Trophoblast cell (in vitro differentiated cells and primary cell): Measurements from ENCODE around the gene KRTAP10-12.

Source experiments
- DNase-seq, 2 donors: peaks; one replicate each; pipeline ENCODE4 v3.0.0-alpha.2; 2016
- H2AFZ ChIP-seq: 2 replicates; pipeline ENCODE4 v1.6.1; 2013; ENCODE audit warnings: low read length, moderate library complexity, mild to moderate bottlenecking; ENCODE audit not compliant: insufficient read depth, poor library complexity
- H2AK5ac ChIP-seq: 2 replicates; pipeline ENCODE4 v1.6.1; 2013; ENCODE audit warnings: mild to moderate bottlenecking, low read length
- H2BK120ac ChIP-seq: 2 replicates; pipeline ENCODE4 v1.6.1; 2013; ENCODE audit warnings: low read length, mild to moderate bottlenecking, moderate library complexity; ENCODE audit not compliant: insufficient read depth, poor library complexity
- H2BK12ac ChIP-seq: 2 replicates; pipeline ENCODE4 v1.6.1; 2013; ENCODE audit warnings: mild to moderate bottlenecking, low read length, moderate library complexity
- H2BK5ac ChIP-seq: 2 replicates; pipeline ENCODE4 v1.6.1; 2013; ENCODE audit warnings: low read length, low read depth, moderate library complexity, mild to moderate bottlenecking; ENCODE audit not compliant: poor library complexity
- H3K14ac ChIP-seq: 2 replicates; pipeline ENCODE4 v1.6.1; 2013; ENCODE audit warnings: mild to moderate bottlenecking, low read length
- H3K18ac ChIP-seq: 2 replicates; pipeline ENCODE4 v1.6.1; 2013; ENCODE audit warnings: mild to moderate bottlenecking, low read length
- H3K23ac ChIP-seq: 2 replicates; pipeline ENCODE4 v1.6.1; 2013; ENCODE audit warnings: low read length
- H3K27ac ChIP-seq: 2 replicates; pipeline ENCODE4 v1.5.1; 2013; ENCODE audit warnings: low read depth, mild to moderate bottlenecking, inconsistent platforms, low read length, moderate library complexity
- H3K27me3 ChIP-seq: 2 replicates; pipeline ENCODE4 v1.6.1; 2013; ENCODE audit warnings: inconsistent platforms, mild to moderate bottlenecking, low read length, moderate library complexity; ENCODE audit not compliant: insufficient read depth
- H3K36me3 ChIP-seq, 2 experiments: 1 replicate in 1 of 2; 2 replicates in 1 of 2; pipeline ENCODE4 v1.6.1; 2013; ENCODE audit warnings: low read length in 2 of 2, mild to moderate bottlenecking in 2 of 2, moderate library complexity in 1 of 2; ENCODE audit not compliant: insufficient read depth in 2 of 2, control insufficient read depth in 1 of 2
- H3K4ac ChIP-seq: 2 replicates; pipeline ENCODE4 v1.6.1; 2013; ENCODE audit warnings: low read depth, mild to moderate bottlenecking, low read length, moderate library complexity
- H3K4me1 ChIP-seq, 2 experiments: 1 replicate in 1 of 2; 2 replicates in 1 of 2; pipeline ENCODE4 v1.6.1; 2013; ENCODE audit warnings: low read length in 2 of 2, mild to moderate bottlenecking in 2 of 2, moderate library complexity in 1 of 2; ENCODE audit not compliant: insufficient read depth in 2 of 2, control insufficient read depth in 1 of 2
- H3K4me2 ChIP-seq: 2 replicates; pipeline ENCODE4 v1.6.1; 2013; ENCODE audit warnings: inconsistent platforms, mild to moderate bottlenecking, low read length, moderate library complexity
- H3K4me3 ChIP-seq: 2 replicates; pipeline ENCODE4 v1.5.1; 2013; ENCODE audit warnings: mild to moderate bottlenecking, low read depth, low read length, inconsistent platforms
- H3K79me1 ChIP-seq: one replicate; pipeline ENCODE4 v1.6.1; 2013; ENCODE audit warnings: low read length
- H3K79me2 ChIP-seq: 2 replicates; pipeline ENCODE4 v1.6.1; 2013; ENCODE audit warnings: low read length, mild to moderate bottlenecking; ENCODE audit not compliant: control insufficient read depth, insufficient read depth, poor library complexity
- H3K9ac ChIP-seq: 2 replicates; pipeline ENCODE4 v1.6.1; 2013; ENCODE audit warnings: mild to moderate bottlenecking, low read length
- H3K9me3 ChIP-seq: 2 replicates; pipeline ENCODE4 v1.6.1; 2013; ENCODE audit warnings: low read depth, mild to moderate bottlenecking, control low read depth, inconsistent platforms, low read length; ENCODE audit not compliant: insufficient read depth
- H4K12ac ChIP-seq: 2 replicates; pipeline ENCODE4 v1.6.1; 2013; ENCODE audit warnings: low read depth, mild to moderate bottlenecking, low read length, moderate library complexity
- H4K8ac ChIP-seq: 2 replicates; pipeline ENCODE4 v1.6.1; 2013; ENCODE audit warnings: low read depth, mild to moderate bottlenecking, low read length, moderate library complexity
- H4K91ac ChIP-seq: one replicate; pipeline ENCODE4 v1.6.1; 2013; ENCODE audit warnings: low read depth, mild to moderate bottlenecking, low read length, moderate library complexity
- WGBS: extraction: QIAGEN DNeasy Blood & Tissue Kit; methylation state at CpG from one replicate; pipeline ENCODE4 v1.1.7; 2013; ENCODE audit warnings: missing lambda C conversion rate; ENCODE audit not compliant: insufficient read length, insufficient coverage; ENCODE audit errors: extremely low coverage; 5-methylcytosine and 5-hydroxymethylcytosine counted together

Gene KRTAP10-12

DNA sequence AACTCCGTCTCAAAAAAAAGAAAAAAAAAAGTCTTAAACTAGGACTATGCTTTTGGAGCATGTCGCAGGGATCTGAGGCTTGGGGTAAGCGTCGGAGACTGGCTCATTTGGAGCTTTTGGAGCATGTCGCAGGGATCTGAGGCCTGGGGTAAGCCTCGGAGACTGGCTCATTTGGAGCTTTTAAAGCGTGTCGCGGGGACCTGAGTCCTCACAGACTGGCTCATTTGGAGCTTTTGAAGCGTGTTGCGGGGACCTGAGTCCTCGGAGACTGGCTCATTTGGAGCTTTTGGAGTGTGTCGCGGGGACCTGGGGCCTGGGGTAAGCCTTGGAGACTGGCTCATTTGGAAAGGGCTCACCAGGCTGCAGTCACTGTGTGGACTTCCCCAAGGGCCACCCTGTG lies 28.0 kb downstream of the KRTAP10-12 start:
- no peak overlapping the region for H3K4me2 ChIP-seq
- H4K12ac ChIP-seq: no peak overlapping the region
- no peak overlapping the region for H2BK12ac ChIP-seq
- H3K18ac ChIP-seq: no peak overlapping the region
- peaks cover 4% of the 10 kb centered on the region for H3K9me3 ChIP-seq
- peaks cover 0 to 8% of the 10 kb centered on the region in 2 experiments for H3K4me1 ChIP-seq
- no peak overlapping the region for H2AFZ ChIP-seq
- no peak overlapping the region for H3K9ac ChIP-seq
- WGBS: no CpG with 5 or more reads among the region's 14 CpGs
- no peak overlapping the region for H3K27ac ChIP-seq
- no peak overlapping the region for H3K14ac ChIP-seq
- no peak overlapping the region for H3K4ac ChIP-seq
- H4K8ac ChIP-seq: no peak overlapping the region
- H4K91ac ChIP-seq: no peak overlapping the region
- no peak for DNase-seq
- no peak overlapping the region for H2BK5ac ChIP-seq
- no peak overlapping the region for H2AK5ac ChIP-seq
- no peak overlapping the region for H3K4me3 ChIP-seq
- H3K36me3 ChIP-seq: no peaks in the 10 kb centered on the region
- no peaks in the 10 kb centered on the region for H3K79me1 ChIP-seq
- H3K23ac ChIP-seq: no peak overlapping the region
- H3K79me2 ChIP-seq: no peaks in the 10 kb centered on the region
- no peak overlapping the region for H2BK120ac ChIP-seq
- no peaks in the 10 kb centered on the region for H3K27me3 ChIP-seq

DNA sequence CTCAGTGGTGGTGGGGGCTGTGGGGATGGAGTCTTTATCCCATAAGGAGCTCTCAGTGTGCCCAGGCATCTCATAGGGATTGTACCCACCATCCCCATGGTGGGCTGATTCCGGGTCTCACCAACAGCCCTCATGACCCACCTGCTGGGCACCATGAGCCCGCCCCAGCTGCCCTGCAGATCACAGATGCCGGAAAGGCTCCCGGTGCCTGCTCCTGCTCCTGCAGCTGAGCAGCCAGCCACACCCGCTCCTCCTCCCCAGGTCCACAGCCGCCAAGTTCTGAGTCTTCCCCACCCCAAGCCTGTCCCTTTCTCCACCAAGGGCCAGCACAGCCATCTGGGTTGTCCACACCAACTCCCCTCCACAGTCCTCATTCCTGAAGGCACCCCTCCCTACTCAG lies 29.9 kb downstream of the KRTAP10-12 start:
- H3K9ac ChIP-seq: no peak overlapping the region
- no peaks in the 10 kb centered on the region for H3K79me1 ChIP-seq
- whole genome bisulfite sequencing: no CpG with 5 or more reads among the region's 6 CpGs
- H4K91ac ChIP-seq: no peak overlapping the region
- no peak overlapping the region for H3K4me2 ChIP-seq
- no peak overlapping the region for H2BK120ac ChIP-seq
- peaks cover 0 to 8% of the 10 kb centered on the region in 2 experiments for H3K4me1 ChIP-seq
- no peak overlapping the region for H2AK5ac ChIP-seq
- peaks cover 6% of the 10 kb centered on the region for H3K9me3 ChIP-seq
- DNase-seq: no peak
- no peak overlapping the region for H3K27ac ChIP-seq
- H2BK5ac ChIP-seq: no peak overlapping the region
- H3K27me3 ChIP-seq: no peaks in the 10 kb centered on the region
- no peaks in the 10 kb centered on the region for H3K79me2 ChIP-seq
- no peak overlapping the region for H3K4ac ChIP-seq
- H2AFZ ChIP-seq: no peak overlapping the region
- no peak overlapping the region for H2BK12ac ChIP-seq
- H3K4me3 ChIP-seq: no peak overlapping the region
- no peak overlapping the region for H4K12ac ChIP-seq
- H3K18ac ChIP-seq: no peak overlapping the region
- H3K23ac ChIP-seq: no peak overlapping the region
- H3K36me3 ChIP-seq: no peaks in the 10 kb centered on the region
- no peak overlapping the region for H4K8ac ChIP-seq
- H3K14ac ChIP-seq: no peak overlapping the region

DNA sequence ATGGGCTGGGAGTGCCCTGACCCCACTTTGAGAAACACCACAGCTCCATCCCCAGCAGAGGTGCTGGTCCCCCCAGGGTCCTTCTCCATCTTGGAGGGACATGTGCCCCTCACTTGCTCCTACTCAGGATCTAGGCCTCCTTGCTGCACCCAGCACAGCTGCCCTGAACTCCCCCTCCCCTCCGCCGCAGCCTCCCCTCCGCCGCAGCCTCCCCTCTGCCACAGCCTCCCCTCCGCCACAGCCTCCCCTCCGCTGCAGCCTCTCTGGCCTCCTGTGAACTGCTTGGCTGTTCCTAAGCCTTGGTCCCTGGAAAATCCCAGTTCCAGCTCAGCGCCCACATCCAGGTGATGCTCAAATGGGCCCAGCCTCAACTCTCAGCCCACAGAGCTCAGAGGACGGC lies 30.3 kb downstream of the KRTAP10-12 start:
- H3K4ac ChIP-seq: no peak overlapping the region
- H2BK5ac ChIP-seq: no peak overlapping the region
- H4K8ac ChIP-seq: no peak overlapping the region
- no peaks in the 10 kb centered on the region for H3K27me3 ChIP-seq
- no peaks in the 10 kb centered on the region for H3K36me3 ChIP-seq
- H2AK5ac ChIP-seq: no peak overlapping the region
- peaks cover 6% of the 10 kb centered on the region for H3K9me3 ChIP-seq
- no peak overlapping the region for H3K27ac ChIP-seq
- no peak overlapping the region for H3K4me2 ChIP-seq
- no peak overlapping the region for H2BK12ac ChIP-seq
- H2AFZ ChIP-seq: no peak overlapping the region
- H3K79me2 ChIP-seq: no peaks in the 10 kb centered on the region
- H3K4me1 ChIP-seq: peaks cover 0 to 8% of the 10 kb centered on the region in 2 experiments
- H3K14ac ChIP-seq: no peak overlapping the region
- no peak overlapping the region for H2BK120ac ChIP-seq
- H3K18ac ChIP-seq: no peak overlapping the region
- no peak overlapping the region for H4K91ac ChIP-seq
- WGBS: no CpG with 5 or more reads among the region's 8 CpGs
- no peak for DNase-seq
- H3K79me1 ChIP-seq: no peaks in the 10 kb centered on the region
- no peak overlapping the region for H4K12ac ChIP-seq
- no peak overlapping the region for H3K9ac ChIP-seq
- no peak overlapping the region for H3K4me3 ChIP-seq
- no peak overlapping the region for H3K23ac ChIP-seq

DNA sequence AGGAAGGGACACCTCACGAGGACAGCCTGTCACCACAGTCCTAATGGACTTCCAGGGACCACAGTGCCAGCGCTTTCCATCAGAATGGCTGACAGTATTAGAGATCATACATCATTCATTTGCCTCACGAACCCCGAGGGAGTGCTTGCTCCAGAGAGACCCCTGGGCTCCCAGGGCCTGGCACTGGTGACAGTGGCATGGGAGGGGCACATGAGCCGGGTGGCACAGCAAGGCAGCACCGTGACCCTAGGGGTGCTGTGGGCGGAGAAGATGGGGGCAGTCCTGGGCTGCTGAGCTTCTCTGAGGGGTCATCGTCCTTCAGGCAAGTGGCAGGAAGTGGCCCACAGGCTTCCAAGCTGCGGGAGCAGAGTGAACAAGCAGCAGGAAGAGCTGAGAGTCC lies 30.8 kb downstream of the KRTAP10-12 start:
- no CpG with 5 or more reads among the region's 9 CpGs for WGBS

More for the DNA sequence above, 30.8 kb downstream of the KRTAP10-12 start:
- peaks cover 6% of the 10 kb centered on the region for H3K9me3 ChIP-seq
- no peak for DNase-seq
- H3K4me1 ChIP-seq: peaks cover 0 to 8% of the 10 kb centered on the region in 2 experiments
- H3K27me3 ChIP-seq: no peaks in the 10 kb centered on the region
- H2BK120ac ChIP-seq: no peak overlapping the region
- H3K36me3 ChIP-seq: no peaks in the 10 kb centered on the region
- no peak overlapping the region for H4K12ac ChIP-seq
- H3K4me2 ChIP-seq: no peak overlapping the region
- no peak overlapping the region for H2BK12ac ChIP-seq
- no peak overlapping the region for H3K4ac ChIP-seq
- no peak overlapping the region for H4K91ac ChIP-seq
- H3K79me2 ChIP-seq: no peaks in the 10 kb centered on the region
- H3K23ac ChIP-seq: no peak overlapping the region
- no peak overlapping the region for H3K18ac ChIP-seq
- H2BK5ac ChIP-seq: no peak overlapping the region
- H3K79me1 ChIP-seq: no peaks in the 10 kb centered on the region
- H3K4me3 ChIP-seq: no peak overlapping the region
- H3K14ac ChIP-seq: no peak overlapping the region
- no peak overlapping the region for H2AFZ ChIP-seq
- H3K9ac ChIP-seq: no peak overlapping the region
- no peak overlapping the region for H2AK5ac ChIP-seq
- H4K8ac ChIP-seq: no peak overlapping the region
- no peak overlapping the region for H3K27ac ChIP-seq
